Liver (tissue), 9 donors: ENCODE results near the gene SPTBN5. TPM values are rescaled to one million over a fixed set of nuclear protein-coding genes. Genes with fewer than 3 reads are reported as not detected.

ENCODE experiments used
- DNase-seq: peaks from one replicate; pipeline ENCODE4 v3.0.0-alpha.2; 2017; ENCODE audit warnings: low spot score
- H3K27ac ChIP-seq, 2 donors: one replicate each; pipeline ENCODE4 v1.7.0; 2013; ENCODE audit warnings: inconsistent platforms in 2 of 2, low read length in 2 of 2, control low read depth in 1 of 2, low read depth in 1 of 2, mild to moderate bottlenecking in 1 of 2
- H3K27me3 ChIP-seq, 4 donors: one replicate each; pipeline versions ENCODE4 v1.6.1 to v1.7.0; 2013; ENCODE audit warnings: low read length in 3 of 4, inconsistent platforms in 1 of 4, mild to moderate bottlenecking in 1 of 4, moderate library complexity in 1 of 4; ENCODE audit not compliant: control insufficient read depth in 4 of 4, insufficient read depth in 4 of 4
- H3K36me3 ChIP-seq, 4 donors: one replicate each; pipeline versions ENCODE4 v1.6.1 to v1.7.0; 2013; ENCODE audit warnings: low read length in 3 of 4, mild to moderate bottlenecking in 3 of 4, low read depth in 1 of 4, moderate library complexity in 1 of 4; ENCODE audit not compliant: control insufficient read depth in 4 of 4, insufficient read depth in 3 of 4
- H3K4me1 ChIP-seq, 4 donors: one replicate each; pipeline versions ENCODE4 v1.6.1 to v1.7.0; 2013; ENCODE audit warnings: low read length in 3 of 4, mild to moderate bottlenecking in 3 of 4, moderate library complexity in 1 of 4; ENCODE audit not compliant: control insufficient read depth in 4 of 4, insufficient read depth in 4 of 4
- H3K4me3 ChIP-seq, 3 donors: one replicate each; pipeline versions ENCODE4 v1.6.1 to v1.7.0; 2013; ENCODE audit warnings: low read length in 3 of 3, control low read depth in 1 of 3, low read depth in 1 of 3, mild to moderate bottlenecking in 1 of 3
- H3K9ac ChIP-seq, 2 donors: one replicate each; pipeline ENCODE4 v1.7.0; 2013; ENCODE audit warnings: low read length in 2 of 2, mild to moderate bottlenecking in 2 of 2, moderate library complexity in 2 of 2, control low read depth in 1 of 2, low read depth in 1 of 2
- H3K9me3 ChIP-seq, 4 donors: one replicate each; pipeline versions ENCODE4 v1.6.1 to v1.7.0; 2013; ENCODE audit warnings: low read length in 3 of 4; ENCODE audit not compliant: control insufficient read depth in 4 of 4
- ATF3 ChIP-seq: IDR thresholded peaks from 2 replicates; pipeline ENCODE4 v1.6.1; 2016; ENCODE audit warnings: antibody characterized with exemption
- FOXA1 ChIP-seq: IDR thresholded peaks from 2 replicates; pipeline ENCODE4 v1.6.1; 2016; ENCODE audit warnings: antibody characterized with exemption
- FOXA2 ChIP-seq: IDR thresholded peaks from 2 replicates; pipeline ENCODE4 v1.6.1; 2016; ENCODE audit warnings: antibody characterized with exemption
- GABPA ChIP-seq, 2 donors: IDR thresholded peaks in 1 of 2; conservative IDR thresholded peaks in 1 of 2; 2 replicates each; pipeline ENCODE4 v1.6.1; 2016; ENCODE audit warnings: antibody characterized with exemption in 2 of 2, mild to moderate bottlenecking in 1 of 2, moderate library complexity in 1 of 2
- HNF4A ChIP-seq, 2 donors: conservative IDR thresholded peaks; 2 replicates each; pipeline ENCODE4 v1.6.1; 2016; ENCODE audit warnings: antibody characterized with exemption in 2 of 2, mild to moderate bottlenecking in 2 of 2
- HNF4G ChIP-seq: IDR thresholded peaks from 2 replicates; pipeline ENCODE4 v1.6.1; 2016; ENCODE audit warnings: antibody characterized with exemption
- JUND ChIP-seq, 2 donors: IDR thresholded peaks; 2 replicates each; pipeline ENCODE4 v1.6.1; 2016; ENCODE audit warnings: antibody characterized with exemption in 2 of 2
- NR2F2 ChIP-seq: IDR thresholded peaks from 2 replicates; pipeline ENCODE4 v1.6.1; 2016; ENCODE audit warnings: antibody characterized with exemption
- RAD21 ChIP-seq, 2 donors: IDR thresholded peaks; 2 replicates each; pipeline ENCODE4 v1.6.1; 2016; ENCODE audit warnings: antibody characterized with exemption in 2 of 2, mild to moderate bottlenecking in 2 of 2
- REST ChIP-seq: IDR thresholded peaks from 2 replicates; pipeline ENCODE4 v1.6.1; 2016; ENCODE audit warnings: antibody characterized with exemption, mild to moderate bottlenecking
- RXRA ChIP-seq, 2 donors: IDR thresholded peaks; 2 replicates each; pipeline ENCODE4 v1.6.1; 2017 to 2018; ENCODE audit warnings: antibody characterized with exemption in 2 of 2, mild to moderate bottlenecking in 1 of 2
- SP1 ChIP-seq: IDR thresholded peaks from 2 replicates; pipeline ENCODE4 v1.6.1; 2018; ENCODE audit warnings: antibody characterized with exemption, mild to moderate bottlenecking
- TAF1 ChIP-seq: conservative IDR thresholded peaks from 2 replicates; pipeline ENCODE4 v1.6.1; 2016; ENCODE audit warnings: antibody characterized with exemption, mild to moderate bottlenecking
- YY1 ChIP-seq: IDR thresholded peaks from 2 replicates; pipeline ENCODE4 v1.6.1; 2016; ENCODE audit warnings: antibody characterized with exemption, mild to moderate bottlenecking
- ZBTB33 ChIP-seq: IDR thresholded peaks from 2 replicates; pipeline ENCODE4 v1.6.1; 2016; ENCODE audit warnings: antibody characterized with exemption
- WGBS: extraction: QIAGEN DNeasy Blood & Tissue Kit; methylation state at CpG from one replicate; pipeline ENCODE4 v1.1.7; 2013; 5-methylcytosine and 5-hydroxymethylcytosine counted together
- polyA plus RNA-seq, 2 donors: library from polyadenylated mRNA; stranded (reverse) in 1 of 2; unstranded in 1 of 2; fragments of 200-250 nt in 1 of 2; fragments of >200 nt in 1 of 2; fragmentation: Nextera tagmentation in 1 of 2; extraction: Ambion mirVana in 1 of 2; gene quantifications; one replicate each; pipeline versions ENCODE4 v1.2.1 to v1.2.3, GENCODE V29; 2013 to 2015
- total RNA-seq, 2 donors: library from RNA; depleted of rRNA; stranded (reverse); fragments of >200 nt; gene quantifications; one replicate each; pipeline ENCODE4 v1.2.3, GENCODE V29; 2014
- donor health status: healthy.
- donor health status: healthy.
- donor health status: healthy.
- donor health status: healthy.
- donor health status: healthy.

The SPTBN5 gene
- total and polyA plus RNA-seq, 4 donors, result 0.12 to 1.7 (median 0.17) TPM

- Histone ChIP-seq H3K27ac (no peak overlapping the region), H3K36me3 (peaks cover 0 to under 1% (median 0%) of the 10 kb centered on the region in 4 donors), H3K27me3 (no peaks in the 10 kb centered on the region), H3K4me1 (peaks cover 0 to 20% (median 16%) of the 10 kb centered on the region in 4 donors), H3K4me3 (no peak overlapping the region), H3K9ac (no peak overlapping the region), H3K9me3 (no peaks in the 10 kb centered on the region)
- TF ChIP-seq FOXA2, result no peak
- TF ChIP-seq RXRA (IDR thresholded peaks at IDR 0.05), result no peak
- TF ChIP-seq NR2F2, result no peak
- TF ChIP-seq SP1, result no peak
- no peak for TF ChIP-seq JUND (IDR thresholded peaks at IDR 0.05)
- no peak for TF ChIP-seq RAD21 (IDR thresholded peaks at IDR 0.05)
- no peak for TF ChIP-seq ZBTB33
- no peak for TF ChIP-seq ATF3
- TF ChIP-seq GABPA (IDR thresholded peaks at IDR 0.05 in 1 of 2, conservative IDR thresholded peaks at IDR 0.05 in 1 of 2), result no peak
- no peak for TF ChIP-seq REST
- no peak for TF ChIP-seq TAF1
- TF ChIP-seq YY1, result no peak
- no peak for TF ChIP-seq FOXA1
- TF ChIP-seq HNF4G, result no peak
- no peak for DNase-seq
- 71% methylated on average over 10 of the region's 10 CpGs for WGBS
Observed at GRCh38 chr15:41933771-41934170, 39.9 kb upstream of the SPTBN5 start.

- Histone ChIP-seq H3K27ac (no peak overlapping the region), H3K9me3 (no peaks in the 10 kb centered on the region), H3K27me3 (no peaks in the 10 kb centered on the region), H3K4me3 (no peak overlapping the region), H3K36me3 (no peaks in the 10 kb centered on the region), H3K9ac (no peak overlapping the region), H3K4me1 (peaks cover 3 to 25% (median 20%) of the 10 kb centered on the region in 4 donors)
- no peak for TF ChIP-seq FOXA2
- no peak for TF ChIP-seq FOXA1
- no peak for TF ChIP-seq HNF4A (conservative IDR thresholded peaks at IDR 0.05)
- TF ChIP-seq RAD21 (IDR thresholded peaks at IDR 0.05), result no peak
- WGBS, result 92% methylated on average over 7 of the region's 7 CpGs
- no peak for DNase-seq
Observed at GRCh38 chr15:41933326-41933725, 39.5 kb upstream of the SPTBN5 start.
